D341Med (cell line): ENCODE data around the gene PYGB.
A peak's percentile ranks its signal among the peaks of the same experiment; 100 is the strongest.
"Not testable (repeated sequence)": the region's sequence is repeated elsewhere in the genome, so short reads cannot be mapped to it uniquely, and the experiment has no call there.

ENCODE experiments used
- DNase-seq: peaks from one replicate; pipeline ENCODE4 v3.0.0; 2012; ENCODE audit warnings: low spot score

The PYGB gene

DNA sequence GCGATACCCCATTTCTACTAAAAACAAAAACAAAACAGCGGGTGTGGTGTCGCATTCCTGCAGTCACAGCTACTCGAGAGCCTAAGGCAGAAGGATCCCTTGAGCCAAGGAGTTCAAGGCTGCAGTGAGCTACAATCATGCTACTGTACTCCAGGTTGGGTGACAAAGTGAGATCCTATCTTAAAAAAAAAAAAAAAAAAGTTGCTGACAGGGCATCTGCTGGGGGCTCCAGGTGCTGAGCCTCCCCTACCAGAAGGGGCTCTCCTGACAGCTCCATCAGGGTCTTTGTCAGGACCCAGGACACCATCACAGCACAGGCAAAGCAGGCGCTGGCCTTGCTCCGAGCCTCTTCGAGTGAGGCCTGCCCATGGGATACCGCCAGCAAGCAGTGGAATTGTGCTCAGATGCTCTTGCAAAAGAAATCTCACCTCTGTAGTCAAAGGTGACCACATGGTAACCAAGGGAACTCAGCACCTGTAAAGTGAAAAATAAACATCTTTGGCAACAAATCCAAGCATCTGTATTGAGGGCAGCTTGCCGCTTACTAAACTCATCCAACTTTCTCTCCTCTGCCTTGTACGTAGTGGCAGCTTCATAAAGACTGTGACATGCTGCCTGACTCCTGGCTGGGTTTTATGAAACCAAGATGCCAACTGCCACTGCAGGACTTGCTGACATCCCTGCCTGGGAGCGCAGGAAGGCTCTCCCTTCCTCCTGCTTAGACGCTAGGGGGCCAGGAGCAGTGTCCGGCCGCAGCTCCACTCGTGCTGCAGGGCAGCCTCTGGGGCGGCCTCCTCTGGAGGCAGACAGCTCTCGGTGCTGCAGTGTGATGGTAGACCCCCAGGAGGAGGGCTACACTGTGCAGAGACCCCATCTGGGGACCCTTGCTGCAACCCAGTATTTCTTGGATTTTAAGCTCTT lies 66.9 kb downstream of the PYGB start:
- DNase-seq, result no peak

DNA sequence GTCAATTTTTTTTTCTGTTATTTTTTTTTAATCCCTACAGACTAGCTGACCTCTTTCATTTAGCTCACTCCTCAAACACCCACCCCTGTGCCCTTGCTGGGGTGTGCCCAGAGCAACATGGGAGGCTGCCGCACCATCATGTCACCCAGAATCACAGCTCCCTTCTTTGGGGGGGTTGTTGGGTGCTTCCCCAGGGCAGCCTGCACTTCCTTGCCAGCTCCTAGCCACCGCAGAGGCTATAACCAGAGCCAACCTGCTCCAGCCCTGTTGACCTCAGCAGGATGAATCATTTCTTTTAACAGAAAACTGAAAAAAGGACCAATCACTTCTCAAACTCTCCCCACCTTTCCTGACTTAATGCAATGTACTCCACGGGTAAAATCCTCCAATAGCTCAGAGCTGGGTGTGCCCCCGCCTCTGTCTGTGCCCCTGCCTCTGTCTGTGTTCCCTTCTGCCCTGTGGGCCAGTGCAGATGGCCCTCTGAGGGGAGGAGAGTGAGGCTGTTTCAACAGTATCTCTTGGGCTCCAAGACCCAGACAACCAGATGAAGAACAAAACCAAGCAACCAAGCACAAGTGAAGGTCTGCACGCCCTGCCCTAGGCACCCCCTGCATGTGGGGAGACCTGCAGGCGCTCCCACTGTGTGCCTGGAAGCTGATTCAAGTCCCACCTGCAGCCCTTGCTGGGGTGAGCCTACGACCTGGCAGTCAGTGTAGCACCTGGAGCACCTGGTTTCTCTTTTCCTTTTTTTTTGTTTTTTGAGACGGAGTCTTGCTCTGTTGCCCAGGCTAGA lies 67.7 kb downstream of the PYGB start:
- DNase-seq, result no peak

DNA sequence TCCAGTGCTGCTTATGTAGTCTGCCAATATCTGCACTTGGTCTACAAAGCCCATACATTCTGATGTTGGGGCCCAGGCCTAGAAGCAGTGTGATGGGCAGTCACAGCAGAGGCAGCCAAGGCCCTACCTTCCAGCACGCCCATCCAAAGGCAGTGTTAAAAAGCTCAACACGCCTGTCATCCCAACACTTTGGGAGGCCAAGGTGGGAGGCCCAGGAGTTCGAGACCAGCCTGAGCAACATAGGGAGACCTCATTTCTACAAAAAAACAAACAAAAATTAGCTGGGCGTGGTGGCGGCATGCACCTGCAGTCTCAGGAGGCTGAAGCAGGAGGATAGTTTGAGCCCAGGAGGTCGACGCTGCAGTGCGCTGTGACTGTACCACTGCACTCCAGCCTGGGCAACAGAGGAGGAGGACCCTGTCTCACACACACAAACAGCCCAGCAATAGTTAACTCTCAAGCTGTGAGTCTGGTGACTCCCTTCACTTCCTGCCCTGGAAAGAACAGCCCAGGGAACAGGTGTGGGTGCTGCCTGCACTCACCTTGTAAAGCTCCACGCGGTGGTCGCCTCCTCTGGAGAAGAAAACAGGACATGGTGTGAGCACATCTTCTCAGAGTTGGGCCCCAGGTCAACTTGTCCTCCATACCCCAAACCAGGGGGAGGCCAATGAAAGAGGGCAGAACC lies 68.8 kb downstream of the PYGB start:
- no peak for DNase-seq

DNA sequence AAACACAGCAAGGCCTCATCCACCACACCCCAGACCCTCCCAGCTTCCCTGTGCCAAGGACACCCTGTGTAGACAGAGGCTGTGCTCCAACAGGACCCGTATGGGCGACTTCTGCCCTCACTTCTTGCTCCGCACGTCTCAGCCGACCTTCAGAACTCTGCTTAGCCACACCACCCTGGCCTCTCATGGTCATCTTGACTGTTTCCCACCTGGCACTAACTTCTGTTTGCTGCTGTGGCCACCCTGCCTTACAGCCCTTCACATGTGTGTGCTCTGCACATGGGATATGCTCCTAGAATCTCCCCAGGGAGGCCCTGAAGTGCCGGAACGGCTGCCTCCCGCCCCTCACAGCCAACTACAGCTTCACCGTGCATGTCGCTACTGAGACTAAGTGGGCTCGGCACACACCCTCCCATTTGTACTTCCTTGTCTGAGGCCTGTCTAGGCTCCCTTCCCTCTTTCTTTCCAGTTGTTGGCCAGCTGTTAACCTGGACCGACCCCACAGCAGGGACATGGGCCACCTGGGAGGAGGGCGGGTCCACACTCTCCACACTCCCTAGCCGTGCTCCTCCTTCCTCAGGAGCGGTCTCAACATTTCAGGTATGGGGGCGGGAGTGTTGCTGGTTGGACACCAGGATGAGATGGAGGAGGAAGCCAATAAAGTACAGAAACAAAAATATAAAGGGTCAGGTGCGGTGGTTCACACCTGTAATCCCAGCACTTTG lies 69.6 kb downstream of the PYGB start:
- DNase-seq, result no peak

DNA sequence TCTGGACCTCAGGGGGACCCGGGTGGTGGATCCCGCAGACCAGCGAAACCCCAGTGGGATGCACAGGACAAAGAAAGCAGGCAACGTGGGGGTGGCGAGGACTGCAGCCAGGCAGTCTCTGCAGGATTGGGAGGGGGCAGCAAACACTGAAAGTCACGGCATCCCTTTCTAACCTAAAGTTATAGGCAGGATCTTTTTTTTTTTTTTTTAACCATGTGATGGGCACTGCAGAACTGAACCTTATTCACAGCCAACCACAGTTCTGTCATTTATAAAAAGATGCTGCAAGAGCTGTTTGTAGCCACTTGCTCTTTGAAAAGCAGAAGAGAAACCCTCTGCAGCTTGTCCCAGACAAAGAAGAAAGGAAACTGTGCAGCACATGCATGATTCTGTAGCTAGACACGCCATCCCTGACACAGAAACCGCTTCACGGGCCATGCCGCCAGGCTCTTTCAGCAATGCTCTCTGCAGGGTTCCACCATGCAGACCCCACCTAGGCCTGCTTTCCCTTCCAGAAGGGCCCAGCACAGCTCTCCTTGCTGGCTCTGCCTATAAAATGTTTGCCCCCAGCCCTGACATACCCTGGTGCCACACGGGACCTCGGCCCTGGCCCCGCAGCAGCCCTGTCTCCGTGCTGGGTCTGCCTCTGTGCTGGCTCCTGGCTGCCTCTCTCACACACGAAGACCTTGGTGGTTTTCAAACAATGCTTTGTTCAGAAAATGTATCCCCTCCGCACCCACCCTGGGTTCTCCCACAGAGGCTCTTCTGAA lies 70.8 kb downstream of the PYGB start:
- DNase-seq, result no peak

DNA sequence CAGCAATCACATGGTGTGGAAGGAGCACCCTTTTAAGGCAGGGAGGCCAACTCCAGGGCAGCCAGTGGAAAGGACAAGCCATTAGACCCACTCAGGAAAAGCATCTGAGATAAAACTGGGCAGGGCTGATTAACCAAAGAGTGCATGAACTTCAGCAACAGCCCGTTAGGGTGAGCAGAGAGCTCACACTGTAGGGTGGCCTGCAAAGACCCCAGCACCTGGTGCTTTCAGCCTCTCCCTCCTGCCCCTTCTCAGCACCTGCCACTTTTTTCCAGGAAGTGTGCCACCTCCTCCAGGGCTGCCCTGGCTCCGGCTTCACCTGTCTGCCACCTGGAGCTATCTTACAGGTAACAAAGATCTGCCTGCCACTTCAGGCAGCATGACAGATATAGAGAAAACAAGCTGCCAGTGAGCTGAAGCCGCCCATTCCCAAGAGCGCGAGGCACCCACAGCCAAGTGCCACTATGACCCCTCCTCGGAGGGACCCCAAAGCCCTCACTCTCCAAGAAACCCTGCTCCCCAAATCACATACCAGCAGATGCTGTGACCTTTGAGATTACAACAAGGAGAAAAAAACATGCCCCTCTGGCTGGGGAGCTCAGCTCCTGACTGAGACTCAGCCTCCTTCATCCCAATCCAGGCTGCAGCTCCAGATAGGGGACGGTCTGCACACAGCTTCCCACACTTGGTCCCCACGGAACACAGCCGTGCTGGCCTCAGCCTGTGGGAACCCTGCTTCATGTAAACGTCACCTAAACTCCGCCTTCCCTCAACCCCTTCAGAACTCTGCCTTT lies 71.6 kb downstream of the PYGB start:
- DNase-seq, result peak; percentile 9

DNA sequence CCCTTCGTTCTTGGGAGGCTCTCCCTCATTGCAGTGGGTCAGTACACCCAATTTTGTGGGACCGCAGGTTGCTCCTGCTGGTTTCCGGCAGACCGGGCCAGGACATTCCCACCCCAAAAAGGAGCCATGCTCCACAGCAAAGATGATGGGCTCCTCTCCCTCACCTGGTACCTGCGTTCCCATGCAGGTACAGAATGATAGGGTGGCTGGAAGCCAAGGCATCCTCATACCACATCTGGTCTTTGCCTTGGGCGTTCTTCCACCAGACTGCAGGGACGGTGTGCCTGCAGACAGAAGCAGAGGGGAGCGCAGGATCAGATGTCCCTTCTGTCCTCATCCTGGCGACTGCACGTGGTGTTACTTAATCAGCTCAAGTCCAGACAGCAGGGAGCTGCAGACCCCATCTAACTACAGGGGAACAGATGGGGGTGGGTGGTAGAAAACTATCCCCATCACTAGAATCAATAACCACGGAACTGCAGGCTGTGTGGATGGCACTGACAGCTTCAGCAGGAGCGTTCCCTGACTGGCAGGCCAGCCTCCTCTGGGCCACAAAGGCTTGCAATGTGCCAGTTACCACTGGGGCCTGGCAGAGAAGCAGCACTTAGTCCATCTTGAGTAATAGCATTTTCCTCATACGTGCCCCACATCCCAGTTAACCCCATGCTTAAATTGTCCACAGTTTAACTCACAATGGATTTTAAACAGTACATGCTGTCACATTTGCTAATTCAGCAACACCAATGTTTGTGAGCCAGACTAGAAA lies 72.3 kb downstream of the PYGB start:
- peak; percentile 17 for DNase-seq

DNA sequence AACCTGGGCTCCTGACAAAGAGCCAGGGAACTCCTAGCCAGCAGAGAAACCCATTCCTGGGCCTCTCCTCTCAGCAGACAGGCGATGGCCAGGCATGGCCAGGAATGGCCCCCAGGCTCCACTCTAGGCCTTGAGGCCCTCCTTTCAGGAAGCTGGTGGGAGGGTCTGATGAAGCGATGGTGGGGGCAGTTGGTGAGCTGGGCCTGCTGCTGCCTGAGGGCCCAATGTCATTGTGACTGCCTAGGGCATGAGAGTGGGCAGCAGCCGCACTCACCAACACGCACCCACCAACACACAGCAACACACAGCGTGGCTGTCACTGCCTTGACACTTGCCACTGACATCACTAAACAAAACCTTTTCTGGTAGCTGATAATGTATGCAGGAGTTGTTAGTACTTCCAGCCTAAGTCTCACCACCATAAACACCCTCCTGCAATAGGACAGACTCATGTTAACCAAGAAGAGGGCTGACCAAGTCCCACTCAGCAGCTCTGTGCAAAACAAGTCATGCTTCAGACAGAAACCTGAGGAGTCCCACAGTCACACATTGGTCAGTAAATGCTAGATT lies 73.5 kb downstream of the PYGB start:
- DNase-seq, result peak; percentile 14

DNA sequence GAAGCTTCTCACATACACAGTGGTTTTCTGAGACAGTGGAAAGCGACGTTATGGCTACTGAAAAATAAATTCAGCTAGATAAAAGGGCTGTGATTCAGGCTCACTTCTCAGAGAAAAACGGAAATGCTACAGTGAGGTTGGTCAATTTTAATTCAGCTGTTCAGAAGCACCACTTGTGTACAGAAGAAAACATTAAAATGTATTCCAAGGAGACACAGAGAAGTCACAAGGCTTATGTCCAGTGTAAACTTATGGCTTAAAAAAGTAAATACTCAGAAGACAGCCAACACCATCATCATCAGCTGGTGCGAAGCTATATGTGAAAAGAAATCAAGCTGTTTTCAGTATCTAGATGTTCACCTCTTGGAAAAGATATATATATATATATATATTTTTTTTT lies 74.1 kb downstream of the PYGB start:
- DNase-seq, result no peak

DNA sequence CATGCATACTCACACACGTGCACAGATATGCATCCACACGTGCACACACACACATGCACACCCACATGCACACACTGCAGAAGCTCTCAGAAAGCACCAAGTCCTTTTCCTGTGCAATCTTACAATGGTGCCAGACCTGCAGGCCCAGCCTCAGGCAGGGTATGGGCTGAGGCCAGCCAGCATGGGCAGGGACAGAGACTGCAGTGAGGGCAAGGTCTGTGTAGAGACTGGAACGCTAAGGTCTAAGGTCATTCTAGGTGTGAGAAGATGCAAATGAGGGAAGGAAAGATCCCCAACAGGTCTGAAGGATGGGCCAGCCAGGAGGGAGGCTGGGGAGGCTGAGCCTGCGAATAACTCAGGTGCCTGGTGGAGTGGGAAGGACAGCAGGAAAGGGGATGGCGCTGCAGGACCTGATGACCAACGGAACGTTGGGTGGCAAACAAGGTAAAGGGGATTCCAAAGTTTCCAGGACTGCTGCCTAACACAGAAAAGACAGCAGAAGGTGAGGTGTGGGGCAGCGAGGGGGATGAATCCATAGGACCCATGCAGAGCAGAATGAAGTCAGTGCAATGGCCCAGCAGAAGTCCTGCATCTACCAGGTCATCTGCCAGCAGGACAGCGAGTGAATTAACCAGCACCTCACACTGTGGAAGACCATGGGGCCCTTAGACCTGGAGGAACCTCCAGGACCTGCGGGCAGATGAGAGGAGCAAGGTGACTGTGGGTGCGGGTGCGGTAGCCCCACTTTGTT lies 75.8 kb downstream of the PYGB start:
- no peak for DNase-seq

DNA sequence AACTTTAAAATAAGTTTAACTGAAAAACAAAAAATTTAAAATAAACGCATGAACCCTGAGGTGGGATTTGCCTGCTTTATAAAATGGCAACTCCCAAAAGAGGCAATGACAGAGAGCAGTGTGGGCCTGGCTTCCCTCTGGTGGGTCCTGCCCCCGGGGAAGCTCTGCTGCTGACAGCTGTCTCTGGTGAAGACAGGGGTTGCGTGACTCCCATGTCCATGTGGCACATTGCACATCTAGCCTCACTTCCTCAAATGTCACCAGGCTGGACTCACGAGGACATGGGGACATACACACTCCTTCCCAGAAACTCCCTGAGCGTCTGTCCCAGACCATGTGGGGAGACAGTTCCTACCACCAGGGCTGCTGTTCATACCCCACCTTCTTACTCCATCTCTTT lies 76.5 kb downstream of the PYGB start:
- DNase-seq, result no peak

DNA sequence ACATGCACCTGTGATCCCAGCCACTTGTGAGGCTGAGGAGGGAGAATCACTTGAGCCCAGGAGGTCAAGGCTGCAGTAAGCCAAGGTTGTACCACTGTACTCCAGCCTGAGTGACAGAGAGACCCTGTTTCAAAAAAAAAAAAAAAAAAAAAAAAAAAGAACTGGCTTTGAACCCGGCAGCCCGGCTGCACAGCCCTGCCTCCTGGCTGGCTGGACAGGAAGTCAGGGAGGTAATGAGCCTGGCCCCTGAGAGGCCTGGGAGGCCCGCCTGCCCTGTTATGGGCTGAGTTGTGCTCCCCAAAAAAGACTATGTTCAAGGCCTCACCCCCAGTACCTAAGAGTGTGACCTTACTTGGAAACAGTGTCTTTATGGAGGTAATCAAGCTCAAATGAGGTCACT lies 77.2 kb downstream of the PYGB start:
- peak; percentile 19 for DNase-seq

DNA sequence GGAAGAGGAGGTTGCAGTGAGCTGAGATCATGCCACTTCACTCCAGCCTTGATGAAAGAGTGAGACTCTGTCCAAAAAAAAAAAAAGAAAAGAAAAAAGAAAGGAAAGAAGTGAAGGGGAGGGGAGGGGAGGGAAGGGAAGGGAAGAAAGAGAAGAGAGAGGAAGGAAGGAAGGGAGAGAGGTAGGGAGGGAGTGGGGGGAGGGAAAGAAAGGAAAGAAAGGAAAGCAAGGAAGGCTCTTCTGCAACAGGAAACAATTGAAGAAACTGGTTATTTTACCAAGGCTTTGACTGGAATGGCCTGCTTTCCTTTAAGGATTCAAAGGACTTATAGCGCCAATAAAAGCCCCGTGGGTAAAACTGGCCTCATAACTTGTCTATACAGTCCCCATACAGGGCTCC lies 78.1 kb downstream of the PYGB start:
- DNase-seq, result no peak

DNA sequence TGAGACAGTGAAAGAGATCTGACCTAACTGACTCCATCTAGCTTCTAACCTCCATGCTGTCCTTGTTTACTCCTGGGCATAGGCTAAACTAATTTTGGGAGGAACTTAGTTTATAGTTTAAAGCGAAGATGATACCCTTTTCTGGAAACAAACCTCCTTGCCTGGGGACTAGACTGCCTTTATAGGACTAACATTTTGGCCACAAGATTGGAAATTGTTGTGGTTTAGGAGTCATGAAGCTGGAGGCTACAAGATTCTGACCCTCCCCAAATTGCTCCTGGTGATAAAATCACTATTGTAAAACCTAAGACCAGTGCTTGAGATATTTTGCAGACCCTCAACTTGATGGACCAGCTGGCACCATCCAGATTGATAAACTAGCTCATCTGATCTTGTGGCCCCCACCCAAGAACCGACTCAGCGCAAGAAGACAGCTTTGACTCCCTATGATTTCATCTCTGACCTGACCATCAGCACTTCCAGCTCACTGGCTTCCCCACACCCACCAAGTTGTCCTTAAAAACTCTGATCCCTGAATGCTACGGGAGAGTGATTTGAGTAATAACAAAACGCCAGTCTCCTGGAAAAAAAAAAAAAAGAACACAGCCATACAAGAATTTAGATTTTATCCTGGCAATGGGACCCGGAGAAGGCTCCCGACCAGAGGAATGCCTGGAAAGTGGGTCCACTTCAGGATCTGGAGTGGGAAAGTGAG lies 79.8 kb downstream of the PYGB start:
- DNase-seq, result no peak

DNA sequence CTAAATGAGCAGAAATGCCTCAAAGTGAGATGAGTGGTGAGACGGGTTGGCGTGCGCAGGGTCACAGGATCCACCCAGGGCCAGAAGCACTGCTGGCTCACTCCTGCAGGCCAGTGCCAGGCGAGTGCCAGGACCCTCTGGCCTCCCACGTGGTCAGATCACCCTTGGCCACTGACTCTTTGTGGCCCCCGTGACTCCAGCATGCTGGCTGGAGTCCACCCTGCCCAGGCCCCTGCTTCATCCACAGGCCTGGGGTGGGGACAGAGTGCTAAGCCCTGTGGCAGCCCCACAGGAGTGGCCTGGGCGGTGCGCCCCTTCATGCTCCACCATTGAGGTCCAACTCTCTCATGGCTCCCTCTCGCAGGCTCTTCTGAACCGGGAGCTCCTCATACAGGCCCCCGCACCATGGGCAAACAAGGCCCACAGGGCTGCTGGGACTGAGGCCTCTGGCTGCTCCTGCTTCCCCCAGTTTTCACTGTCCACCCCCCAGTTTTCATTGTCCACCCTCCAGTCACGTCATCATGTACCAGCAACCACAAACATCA lies 81.1 kb downstream of the PYGB start:
- DNase-seq, result peak; percentile 24

DNA sequence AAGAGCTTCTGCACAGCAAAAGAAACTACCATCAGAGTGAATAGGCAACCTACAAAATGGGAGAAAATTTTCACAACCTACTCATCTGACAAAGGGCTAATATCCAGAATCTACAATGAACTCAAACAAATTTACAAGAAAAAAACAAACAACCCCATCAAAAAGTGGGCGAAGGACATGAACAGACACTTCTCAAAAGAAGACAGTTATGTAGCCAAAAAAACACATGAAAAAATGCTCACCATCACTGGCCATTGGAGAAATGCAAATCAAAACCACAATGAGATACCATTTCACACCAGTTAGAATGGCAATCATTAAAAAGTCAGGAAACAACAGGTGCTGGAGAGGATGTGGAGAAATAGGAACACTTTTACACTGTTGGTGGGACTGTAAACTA lies 87.1 kb downstream of the PYGB start:
- DNase-seq, result not testable (repeated sequence)
